CD4-positive, alpha-beta T cell treated with Interleukin-6 for 4 hours (primary cell): Measurements from ENCODE around the gene PICALM.

Experiments
- DNase-seq: peaks from one replicate; pipeline ENCODE4 v3.0.0-alpha.2; 2020; ENCODE audit warnings: mixed read lengths

Gene PICALM

DNA sequence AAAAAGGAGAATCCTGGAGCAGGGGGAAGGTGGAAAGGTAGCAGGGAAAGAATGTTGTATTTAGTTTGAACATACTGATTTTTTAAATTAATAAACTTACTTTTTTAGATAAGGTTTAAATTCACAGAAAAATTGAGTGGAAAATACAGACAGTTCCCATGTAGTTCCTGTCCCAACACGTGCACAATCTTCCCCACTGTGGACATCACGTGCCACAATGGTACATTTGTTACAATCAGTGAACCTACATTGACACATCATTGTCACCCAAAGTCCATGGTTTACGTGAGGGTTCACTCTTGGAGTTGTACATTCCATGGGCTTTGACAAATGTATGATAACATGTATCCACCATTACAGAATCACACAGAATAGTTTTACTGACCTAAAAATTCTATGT is 10.5 kb upstream of the PICALM start:
- DNase-seq: no peak

DNA sequence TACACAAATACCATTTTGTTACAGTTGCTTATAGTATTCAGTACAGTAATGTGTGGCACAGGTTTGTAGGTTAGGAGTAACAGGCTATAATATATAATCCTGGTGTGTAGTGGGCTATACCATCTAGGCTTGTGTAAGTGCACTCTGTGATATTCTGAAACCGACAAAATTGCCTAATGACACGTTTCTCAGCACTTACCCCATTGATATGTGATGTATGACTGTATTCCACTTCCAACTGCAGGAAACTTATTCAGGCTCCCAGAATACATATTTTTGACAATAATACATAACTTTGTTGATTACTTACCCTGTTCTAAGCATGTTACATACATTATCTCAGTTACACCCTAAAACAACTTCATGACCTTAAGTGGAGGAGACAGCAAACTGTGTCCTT is 5.1 kb upstream of the PICALM start:
- DNase-seq: no peak

DNA sequence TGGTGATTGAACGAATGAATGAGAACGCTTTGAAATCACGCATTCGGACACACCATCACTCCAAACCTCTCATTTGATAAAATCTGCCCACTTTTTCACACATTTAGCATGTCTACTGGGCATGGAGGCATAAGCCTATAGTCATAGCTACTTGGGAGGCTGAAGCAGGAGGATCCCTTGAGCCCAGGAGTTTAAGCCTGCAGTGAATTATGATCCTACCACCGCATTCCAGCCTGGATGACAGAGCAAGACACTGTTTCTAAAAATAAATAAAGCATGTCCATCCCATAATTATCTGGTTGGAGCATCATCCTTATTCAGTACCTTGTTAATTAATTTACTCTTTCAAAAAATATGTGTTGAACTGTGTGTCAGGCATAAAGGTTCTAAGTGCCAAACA is 3.3 kb upstream of the PICALM start:
- DNase-seq: no peak

DNA sequence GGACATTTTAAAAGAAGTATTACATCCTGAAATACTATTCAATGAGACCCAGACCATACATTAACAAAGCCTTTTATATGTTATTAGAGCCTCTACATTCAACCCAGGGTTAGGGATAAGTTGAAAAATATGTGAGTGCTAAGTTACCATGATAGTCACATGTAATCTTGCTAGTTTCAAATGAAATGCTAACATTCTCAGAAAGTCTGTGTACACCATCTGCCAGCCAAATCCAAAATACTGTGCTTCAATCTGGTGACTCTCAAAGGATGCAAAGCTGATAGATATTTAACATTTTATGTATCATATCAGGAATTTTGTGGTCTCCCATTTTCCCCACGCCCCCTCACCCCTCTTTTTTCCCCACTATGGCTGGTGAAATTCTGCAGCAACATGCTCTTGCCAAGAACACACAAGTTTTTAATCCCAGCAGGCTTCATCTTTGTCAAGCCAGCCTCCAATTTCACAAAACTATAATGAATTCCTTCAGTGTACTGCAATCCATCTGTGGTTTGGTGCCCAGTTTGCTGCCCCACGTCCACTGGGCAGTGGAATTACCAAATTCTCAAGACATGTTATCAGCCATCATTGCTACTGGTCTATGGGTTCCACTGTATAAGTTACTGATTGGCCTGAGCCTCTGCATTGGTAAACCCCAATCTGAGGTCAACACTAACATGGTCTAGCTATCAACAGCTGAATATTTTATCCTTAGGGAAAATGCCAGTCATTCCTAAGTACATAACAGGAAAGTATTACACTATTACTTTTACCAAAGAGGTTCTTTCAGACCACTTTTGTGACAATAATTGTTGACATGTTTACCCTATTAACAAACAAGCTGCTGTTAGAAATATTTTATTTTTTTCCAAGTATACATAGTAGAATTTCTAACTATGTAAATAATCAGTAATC is 1.5 kb upstream of the PICALM start:
- no peak for DNase-seq

DNA sequence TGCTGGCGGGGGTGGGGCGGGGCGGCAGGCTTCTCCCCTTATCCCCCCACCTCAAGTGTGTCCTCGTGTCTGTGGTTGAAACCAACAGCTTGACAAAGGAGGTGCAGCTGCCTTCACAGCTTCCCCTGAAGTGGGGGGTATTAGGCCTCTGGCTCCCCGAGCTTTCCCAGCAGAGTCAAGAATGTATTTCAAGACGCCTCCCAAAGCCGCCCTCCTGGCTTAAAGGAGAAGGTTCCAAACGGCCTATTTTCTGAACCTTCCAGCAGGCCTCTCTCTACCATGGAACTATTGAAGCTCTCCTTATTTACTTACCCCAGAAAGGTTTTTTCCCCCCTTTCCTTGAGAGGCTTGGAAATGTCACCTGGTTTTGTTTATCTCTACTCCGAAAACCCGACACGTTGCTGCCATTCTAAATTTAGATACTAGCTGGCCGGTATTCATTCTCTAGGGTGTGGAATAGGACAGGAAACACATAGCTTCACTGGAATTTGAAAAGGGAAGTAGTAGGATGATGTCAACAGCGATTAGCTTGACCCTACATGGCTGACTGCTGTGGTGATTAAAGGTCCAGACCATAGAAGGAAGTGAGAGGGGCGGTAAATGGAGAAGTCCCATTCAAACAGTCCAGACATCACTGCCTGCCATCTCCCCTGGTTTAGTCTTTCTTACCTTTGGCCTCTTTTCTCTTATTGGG is 671 bp upstream of the PICALM start:
- DNase-seq: no peak

DNA sequence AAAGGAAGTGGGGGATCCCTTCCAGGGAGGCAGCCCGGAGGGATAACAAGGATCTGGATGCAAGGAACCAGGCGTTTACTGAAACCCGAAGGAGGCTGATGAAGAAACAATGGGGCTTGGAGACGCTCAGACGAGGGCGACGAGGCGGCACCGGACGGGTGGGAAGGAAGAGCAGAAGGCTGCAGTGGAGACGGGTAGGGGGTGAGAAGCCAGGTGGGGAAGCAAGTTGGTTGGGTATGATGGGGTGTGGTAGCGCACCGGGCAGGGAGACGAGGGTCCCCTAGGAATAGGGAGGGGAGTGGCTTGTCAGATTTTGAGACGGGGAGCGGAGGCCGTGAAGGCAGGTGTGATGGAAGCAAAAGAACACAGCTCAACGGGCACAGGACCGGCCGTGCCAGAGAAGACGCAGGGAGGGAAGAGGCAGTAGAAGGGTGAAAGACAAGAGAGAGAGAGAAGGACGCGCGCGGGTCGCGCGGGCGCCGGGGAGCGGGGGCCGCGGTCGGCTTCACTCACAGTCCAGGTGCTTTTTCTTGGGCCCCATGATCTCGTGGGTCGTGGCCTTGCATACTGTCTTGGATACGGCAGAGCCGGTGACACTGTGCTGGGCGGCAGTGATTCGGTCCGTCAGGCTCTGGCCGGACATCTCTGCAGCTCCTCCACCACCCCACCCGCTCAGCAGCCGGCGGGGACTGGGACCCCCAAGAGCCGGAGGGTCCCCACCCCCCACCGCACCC is 579 bp downstream of the PICALM start:
- DNase-seq: peak; percentile 44

DNA sequence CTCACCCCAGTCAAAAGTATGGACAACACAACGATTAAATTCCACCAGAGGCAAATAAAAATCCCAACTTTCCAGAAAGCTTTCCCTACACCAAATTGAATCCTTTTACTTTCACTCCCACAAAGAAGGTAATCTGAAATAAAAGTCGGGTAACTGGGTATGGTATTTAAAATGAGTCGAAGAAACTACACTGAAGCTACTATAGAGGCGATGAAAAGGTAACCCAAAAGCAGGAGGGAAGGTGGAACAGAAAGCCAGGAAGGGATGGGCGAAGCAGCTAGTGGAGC is 1.1 kb downstream of the PICALM start:
- DNase-seq: no peak

DNA sequence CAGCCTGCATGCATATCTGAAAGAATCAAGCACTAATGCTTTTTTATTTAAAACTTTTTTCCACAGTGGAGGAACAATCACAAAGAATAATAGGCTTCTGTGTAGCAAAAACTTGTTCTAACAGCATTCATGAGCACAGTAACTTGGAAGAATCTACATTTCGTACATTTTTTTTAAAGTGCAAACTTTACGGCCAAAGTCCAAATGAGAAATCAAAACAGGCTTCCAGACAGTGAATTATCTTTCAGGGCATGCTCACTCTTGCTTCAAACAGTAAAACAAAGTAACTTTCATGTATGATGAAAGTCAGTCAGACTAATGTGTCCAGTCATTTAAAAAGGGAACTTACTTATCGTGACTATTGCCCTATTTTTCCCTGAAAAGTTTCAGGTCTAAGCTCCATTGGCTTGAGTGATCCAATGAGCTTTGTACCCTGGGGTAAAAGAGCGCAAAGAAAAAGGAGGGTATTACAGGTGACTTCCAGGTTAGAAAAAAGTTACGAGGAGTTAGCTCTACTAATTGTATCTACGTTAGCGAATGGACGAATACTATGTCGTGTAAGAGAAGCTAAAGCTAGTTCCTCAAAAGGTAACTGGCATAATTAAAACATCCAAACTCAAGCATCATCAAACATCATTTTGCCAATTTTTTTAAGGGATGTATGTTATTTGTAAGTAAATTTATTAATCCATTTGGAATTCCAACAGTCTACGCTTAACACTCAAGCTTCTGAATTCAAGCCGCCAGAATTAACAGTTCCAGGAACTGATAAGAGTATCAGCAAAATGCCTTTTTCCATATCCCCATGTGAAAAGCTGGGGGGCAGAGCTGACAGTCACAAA is 1.7 kb downstream of the PICALM start:
- no peak for DNase-seq

DNA sequence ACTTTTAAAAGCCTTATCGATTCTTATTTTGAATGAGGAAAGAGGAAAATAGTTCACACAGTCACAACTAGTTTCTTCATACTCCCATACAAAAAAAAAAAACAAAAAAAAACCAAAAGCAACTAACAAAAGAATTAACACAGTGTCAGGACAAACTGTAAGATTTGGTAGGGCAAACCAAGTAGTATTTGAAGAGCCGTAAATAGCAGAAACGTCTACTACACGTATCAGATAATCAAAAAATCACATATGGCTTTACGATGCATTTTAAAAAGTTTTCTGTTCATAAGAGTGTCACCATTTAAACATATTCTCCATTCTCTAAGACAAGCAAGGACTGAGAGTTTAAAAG is 2.3 kb downstream of the PICALM start:
- DNase-seq: no peak

DNA sequence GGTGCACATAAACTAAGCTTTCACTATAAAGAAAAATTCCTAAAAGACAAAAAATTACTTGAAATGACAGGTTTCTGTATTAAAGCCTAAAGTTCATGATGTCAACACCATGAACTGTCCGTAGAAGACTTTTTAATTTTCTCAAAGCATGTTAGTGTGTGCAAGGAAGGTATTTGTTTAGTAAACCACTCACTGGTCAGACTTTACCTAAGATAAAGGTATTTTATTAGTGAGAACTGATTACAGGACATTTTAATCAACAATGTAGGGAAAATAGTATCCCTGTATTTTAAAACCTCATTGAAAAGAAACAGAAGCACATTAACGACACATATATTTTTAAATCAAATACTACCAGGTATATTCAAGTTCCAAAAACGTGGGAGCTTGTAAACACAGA is 2.9 kb downstream of the PICALM start:
- no peak for DNase-seq

DNA sequence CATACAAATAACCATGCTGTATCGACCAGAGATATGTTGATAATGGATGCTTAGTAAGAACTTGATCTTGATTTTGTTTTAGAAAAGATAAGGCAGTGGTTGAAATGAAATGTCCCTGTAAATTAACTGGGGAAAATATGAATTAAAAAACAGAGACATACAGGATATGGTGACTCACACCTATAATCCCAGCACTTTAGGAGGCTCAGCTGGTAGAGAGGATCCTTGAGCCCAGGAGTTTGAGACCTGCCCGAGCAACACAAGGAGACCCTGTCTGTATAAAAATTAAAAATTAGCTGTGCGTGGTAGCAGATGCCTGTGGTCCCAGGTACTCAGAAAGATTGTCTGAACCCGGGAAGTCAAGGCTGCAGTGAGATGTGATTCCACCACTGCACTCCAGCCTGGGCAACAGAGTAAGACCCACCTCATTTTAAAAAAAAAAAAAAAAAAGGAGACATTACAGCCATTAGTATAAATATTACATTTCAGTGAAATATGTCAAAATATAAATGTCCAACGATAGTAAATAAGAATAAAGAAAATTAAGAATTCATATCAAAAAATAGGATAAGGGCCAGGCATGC is 4.6 kb downstream of the PICALM start:
- DNase-seq: peak; percentile 4

DNA sequence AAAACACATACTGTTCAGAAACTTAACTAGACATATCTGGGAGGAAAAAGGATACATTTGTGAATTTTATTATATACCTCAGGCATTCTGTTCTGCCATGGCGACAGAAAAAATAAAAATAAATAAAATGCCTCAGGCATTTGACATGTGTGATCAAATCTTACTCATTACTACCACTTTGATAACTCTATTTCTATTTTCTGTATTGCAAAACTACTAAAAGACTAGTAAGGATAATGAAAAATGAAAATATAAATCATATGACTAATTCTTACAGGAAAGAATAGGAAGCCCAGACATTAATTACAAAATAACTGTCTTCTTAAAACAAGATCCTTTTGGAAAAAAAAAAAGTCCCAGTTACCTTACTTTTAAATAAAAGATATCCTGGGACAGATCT is 5.3 kb downstream of the PICALM start:
- no peak for DNase-seq

DNA sequence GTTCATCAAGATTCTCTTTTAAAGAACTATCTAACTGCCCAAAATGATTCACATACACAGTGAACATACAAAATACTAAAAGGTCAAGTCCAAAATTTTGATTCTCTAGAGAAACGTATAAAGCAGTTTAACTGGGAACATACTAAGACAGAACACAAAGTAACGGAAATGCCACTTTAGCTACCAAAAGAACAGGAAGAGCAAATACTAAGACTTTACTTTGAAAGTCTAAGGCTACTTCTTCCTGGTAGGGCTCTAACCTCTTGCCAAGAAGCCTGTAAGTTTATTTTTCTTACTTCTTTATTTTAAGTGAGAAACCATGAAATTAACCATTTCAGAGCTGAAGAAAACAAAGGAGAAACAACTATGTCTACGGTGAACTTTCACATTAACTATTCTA is 6.2 kb downstream of the PICALM start:
- DNase-seq: no peak

DNA sequence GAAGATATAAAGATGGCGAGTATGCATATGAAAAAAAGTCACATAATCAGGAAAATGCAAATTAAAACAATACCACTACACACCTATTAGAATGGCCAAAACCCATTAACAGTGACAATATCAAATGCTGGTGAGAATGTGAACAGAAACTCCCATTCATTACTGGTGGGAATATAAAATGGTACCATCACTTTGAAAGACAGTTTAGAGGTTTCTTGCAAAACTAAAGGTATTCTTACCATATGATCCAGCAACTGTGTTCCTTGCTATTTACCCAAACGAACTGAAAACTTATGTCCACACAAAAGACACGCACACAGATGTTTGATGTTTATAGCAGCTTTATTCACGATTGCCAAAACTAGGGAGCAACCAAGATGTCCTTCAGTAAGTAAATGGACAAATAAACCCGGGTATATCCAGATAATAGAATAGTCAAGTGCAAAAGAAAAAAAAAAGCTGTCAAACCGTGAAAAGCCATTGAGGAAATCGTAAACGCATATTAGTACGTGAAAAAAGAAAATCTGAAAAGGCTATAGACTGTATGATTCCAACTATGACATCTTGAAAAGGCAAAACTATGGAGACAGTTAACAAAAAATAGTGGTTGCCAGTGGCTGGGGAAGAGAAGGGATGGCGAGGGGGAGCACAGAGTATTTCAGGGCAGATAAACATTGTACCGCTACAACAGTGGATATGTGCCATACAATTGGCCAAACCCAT is 7.2 kb downstream of the PICALM start:
- DNase-seq: no peak

DNA sequence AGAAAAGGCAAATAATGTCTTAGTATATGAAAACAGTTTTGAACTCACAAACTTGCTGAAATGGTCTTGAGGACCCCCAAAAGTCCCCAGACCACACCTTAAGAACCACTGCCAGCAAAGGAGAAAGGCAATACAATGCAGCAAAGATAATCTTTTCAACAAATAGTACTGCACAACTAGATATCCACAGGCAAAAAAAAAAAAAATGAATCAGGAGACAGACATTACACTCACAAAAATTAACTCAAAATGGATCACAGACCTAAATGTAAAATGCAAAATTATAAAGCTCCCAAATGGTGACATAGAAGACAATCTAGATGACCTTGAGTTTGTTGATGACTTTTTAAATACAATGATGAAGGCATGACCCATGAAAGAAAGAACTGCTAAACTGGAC is 8.3 kb downstream of the PICALM start:
- DNase-seq: no peak

DNA sequence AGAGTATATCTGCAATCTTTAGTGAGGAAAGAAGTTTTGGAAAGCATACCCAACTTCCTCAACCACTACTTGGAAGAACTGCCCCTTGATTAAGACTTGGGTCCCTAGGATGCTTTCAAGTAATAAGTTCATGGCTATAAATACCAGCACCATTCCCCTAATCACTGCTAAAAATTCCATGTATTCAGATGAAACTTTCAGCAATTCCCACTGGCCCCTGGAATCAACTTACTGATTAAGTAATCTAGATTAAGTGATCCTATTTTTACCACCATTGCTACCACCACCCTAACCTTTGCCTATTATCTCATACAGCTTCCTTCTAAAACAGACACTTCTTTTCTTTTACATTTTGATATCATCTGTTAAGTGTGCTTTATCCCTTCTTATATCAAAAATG is 10.5 kb downstream of the PICALM start:
- no peak for DNase-seq

DNA sequence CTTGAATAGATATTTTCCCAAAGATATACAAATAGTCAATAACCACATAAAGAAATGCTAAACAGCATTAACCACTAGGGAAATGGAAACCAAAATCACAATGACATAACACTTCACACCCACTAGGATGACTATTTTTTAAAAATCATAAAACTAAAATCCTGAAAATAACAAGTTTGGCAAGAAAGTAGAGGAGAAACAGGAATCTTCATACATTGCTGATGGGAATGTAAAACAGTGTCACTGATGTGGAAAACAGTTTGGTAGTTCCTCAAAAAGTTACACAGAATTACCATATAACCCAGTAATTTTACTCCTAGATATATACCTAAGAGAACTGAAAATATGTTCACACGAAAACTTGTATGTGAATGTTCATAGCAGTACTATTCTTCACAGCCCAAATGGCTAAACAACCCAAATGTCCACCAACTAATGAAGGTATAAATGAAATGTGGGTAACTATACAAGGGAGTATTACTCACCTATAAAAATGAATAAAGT is 12.5 kb downstream of the PICALM start:
- DNase-seq: no peak

DNA sequence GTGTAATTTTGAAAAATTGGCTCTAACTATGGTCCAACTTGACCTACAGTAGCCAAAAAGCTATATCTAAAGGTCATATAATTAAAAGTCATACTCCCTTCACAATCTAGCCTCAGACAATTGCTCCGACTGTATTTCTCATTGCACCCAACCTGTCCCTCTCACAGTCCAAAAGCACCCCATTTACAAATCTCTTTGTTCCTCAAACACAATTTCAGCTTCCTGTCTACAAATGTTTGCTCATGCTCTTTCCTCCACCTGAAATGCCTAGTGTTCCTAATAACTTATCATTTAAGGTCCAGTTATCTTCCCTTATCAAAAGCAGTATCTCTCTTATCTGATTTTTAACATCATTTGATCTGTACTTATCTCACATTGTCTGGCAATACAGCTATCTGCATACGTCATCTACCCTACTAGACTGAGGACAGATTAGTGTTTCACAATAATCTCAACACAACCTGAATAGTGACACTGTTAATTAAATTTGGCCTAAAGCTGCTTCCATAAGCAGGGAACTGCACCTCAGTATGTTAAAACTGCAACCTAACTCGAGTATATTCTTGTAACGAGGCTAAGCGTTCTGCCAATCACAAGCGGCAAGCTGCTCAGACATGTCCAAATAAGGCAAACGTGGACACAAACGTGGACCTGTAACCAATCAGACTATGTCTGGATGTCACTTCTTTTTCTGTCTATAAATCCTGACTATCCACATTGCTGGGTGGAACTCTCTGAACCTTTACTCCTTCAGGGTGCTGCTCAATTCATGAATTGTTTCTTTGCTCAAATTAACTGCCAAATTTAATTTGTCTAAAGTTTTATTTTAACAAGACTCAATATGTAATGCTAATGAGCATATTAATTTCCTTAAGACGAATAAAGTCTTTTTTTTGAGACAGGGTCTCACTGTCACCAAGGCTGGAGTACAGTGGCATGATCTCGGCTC is 15.9 kb downstream of the PICALM start:
- no peak for DNase-seq

DNA sequence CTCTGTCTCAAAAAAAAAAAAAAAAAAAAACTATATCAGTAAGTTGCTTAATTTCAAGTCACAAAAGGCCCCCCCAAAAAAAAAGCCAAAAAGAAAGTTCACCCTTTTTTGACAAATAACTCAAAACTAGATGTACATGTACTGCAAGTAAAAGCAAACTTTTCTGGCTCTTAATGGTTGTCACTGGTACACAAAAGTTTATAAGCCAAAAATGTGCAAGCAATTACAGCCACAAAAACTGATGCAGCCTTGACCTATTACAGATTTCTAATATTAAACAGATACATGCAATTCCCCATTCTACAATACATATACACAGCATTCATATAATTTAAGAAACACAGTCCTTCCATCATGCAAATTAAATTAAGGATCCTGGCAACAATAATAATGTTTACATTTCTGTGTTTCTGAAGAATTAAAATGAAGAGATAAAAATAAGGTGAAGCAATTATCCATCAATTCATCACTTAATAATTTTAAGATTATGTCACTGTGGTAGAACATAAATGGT is 18.6 kb downstream of the PICALM start:
- DNase-seq: no peak

DNA sequence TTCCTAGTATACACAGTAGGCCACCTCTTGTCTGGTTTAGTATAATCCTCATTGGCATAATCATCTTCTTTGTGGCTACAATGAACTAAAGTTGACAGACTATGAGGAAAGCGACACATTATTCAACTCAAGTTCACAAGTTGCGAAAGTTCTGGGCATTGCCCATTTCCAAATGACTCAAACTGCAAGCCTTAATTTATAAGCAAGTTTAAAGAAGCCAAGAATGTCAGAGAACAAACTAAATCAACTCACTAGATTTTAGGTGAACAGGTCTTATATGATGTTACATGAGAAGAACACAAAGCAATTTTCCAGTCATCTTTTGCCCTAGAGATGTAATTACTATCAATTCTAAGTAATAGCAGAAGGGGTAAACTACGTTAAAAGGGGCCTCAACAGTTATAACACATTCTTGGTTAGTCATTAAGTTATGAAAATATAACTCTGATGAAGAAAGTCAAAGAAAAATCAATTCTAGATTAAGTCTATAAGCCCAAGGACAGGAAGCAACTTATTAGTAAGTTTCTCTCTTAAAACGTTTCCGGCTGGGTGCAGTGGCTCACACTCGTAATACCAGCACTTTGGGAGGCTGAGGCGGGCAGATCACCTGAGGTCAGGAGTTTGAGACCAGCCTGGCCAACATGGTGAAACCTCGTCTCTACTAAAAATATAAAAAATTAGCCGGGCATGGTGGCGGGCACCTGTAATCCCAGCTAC is 21.5 kb downstream of the PICALM start:
- peak; percentile 23 for DNase-seq
